Activated CD8-positive, alpha-beta T cell treated with anti-CD3 and anti-CD28 coated beads, Interleukin-2, amount 10 ng/mL, durations not matched to agents 7 days and 5 days (primary cell): ENCODE results near the gene MAP4. TPM values are rescaled to one million over a fixed set of nuclear protein-coding genes. Genes with fewer than 3 reads are reported as not detected.
"Not testable (repeated sequence)": the region's sequence is repeated elsewhere in the genome, so short reads cannot be mapped to it uniquely, and the experiment has no call there.

Experiments used
- ATAC-seq: fragments of 150-1000 bp; cut with Tn5 transposase; one replicate; pipeline ENCODE4 v1.10.0; 2021; ENCODE audit warnings: moderate library complexity
- CTCF ChIA-PET: fragments of 350-600 bp; sonication (Branson Sonifier 250); formaldehyde crosslinking; loops from one replicate; lab custom pipeline; 2021; ENCODE audit warnings: antibody characterized with exemption; lab: Charles Lee
- POLR2A ChIA-PET: fragments of 350-600 bp; sonication (Branson Sonifier 250); formaldehyde crosslinking; loops from one replicate; lab custom pipeline; 2021; ENCODE audit warnings: antibody characterized with exemption; lab: Charles Lee
- DNase-seq: peaks from one replicate; pipeline ENCODE4 v3.0.0-alpha.2; 2020
- H3K27ac Mint-ChIP-seq: one replicate; pipeline ENCODE4 v1.8.0; 2021; ENCODE audit warnings: mild to moderate bottlenecking, mixed read lengths
- H3K27me3 Mint-ChIP-seq: one replicate; pipeline ENCODE4 v1.8.0; 2021; ENCODE audit warnings: low read depth, mixed read lengths
- H3K36me3 Mint-ChIP-seq: one replicate; pipeline ENCODE4 v1.8.0; 2021; ENCODE audit warnings: low read depth, mixed read lengths
- H3K4me1 Mint-ChIP-seq: one replicate; pipeline ENCODE4 v1.8.0; 2021; ENCODE audit warnings: low read depth, mixed read lengths
- H3K4me3 Mint-ChIP-seq: one replicate; pipeline ENCODE4 v1.8.0; 2021; ENCODE audit warnings: mild to moderate bottlenecking, mixed read lengths
- H3K9me3 Mint-ChIP-seq: one replicate; pipeline ENCODE4 v1.8.0; 2022; ENCODE audit warnings: mixed read lengths; ENCODE audit not compliant: insufficient read depth
- total RNA-seq, 2 experiments: library from RNA; stranded (reverse); gene quantifications; one replicate each; pipeline ENCODE4 v1.2.3, GENCODE V29; 2021

Gene MAP4
- total RNA-seq, 2 experiments from 2014 or later = 119 to 120 TPM

DNA sequence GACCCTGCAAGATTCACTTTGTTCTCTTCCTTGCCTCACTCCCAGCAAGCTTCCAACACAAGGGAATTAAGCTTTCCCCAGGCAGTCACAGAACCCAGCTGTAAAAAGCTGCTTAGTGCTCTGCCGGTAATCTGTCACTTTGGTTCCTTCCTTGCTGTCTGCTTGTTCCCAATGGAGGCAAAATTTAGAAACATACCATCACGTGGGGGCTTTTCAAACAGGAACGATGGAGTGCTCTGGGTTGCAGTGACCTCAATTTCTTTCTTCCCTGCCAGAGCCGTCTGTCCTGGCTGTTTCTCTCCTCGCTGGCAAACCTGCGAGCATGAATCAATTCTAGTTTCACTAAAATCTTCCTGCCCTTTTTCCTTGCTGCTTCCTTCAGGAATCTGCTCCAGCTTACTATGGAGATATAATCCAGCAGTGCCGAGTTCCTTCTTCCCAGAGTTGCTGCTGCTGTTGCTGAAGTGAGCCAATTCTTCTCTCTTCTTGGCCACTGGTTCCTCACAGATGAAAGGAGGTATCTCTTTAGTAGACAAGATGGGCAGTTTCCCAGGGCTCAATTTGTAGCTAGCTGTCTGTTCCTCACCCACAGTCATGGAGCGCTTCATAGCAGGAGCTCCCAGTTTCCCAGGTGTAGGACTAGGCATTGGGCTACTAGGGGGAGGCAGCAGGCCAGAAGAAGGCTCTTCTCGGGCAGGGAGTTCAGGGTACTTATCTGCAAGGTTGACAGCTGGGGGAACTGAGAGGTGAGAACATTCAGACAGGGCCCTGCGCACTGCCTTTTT is 125.2 kb downstream of the MAP4 start:
- Mint-ChIP-seq H3K36me3 (peaks cover 34% of the 10 kb centered on the region), H3K4me1 (peaks cover 1% of the 10 kb centered on the region), H3K27ac (no peak overlapping the region), H3K4me3 (no peak overlapping the region), H3K9me3 (no peaks in the 10 kb centered on the region), H3K27me3 (no peaks in the 10 kb centered on the region)
- no peak for ATAC-seq
- ChIA-PET CTCF (interaction anchor here (1.3 to 1.5 kb wide), 2 partner anchors 54 to 99 kb away, joined by 4 to 7 read pairs; no protein-coding TSS in a partner anchor), POLR2A (no interaction called here)
- DNase-seq = no peak

DNA sequence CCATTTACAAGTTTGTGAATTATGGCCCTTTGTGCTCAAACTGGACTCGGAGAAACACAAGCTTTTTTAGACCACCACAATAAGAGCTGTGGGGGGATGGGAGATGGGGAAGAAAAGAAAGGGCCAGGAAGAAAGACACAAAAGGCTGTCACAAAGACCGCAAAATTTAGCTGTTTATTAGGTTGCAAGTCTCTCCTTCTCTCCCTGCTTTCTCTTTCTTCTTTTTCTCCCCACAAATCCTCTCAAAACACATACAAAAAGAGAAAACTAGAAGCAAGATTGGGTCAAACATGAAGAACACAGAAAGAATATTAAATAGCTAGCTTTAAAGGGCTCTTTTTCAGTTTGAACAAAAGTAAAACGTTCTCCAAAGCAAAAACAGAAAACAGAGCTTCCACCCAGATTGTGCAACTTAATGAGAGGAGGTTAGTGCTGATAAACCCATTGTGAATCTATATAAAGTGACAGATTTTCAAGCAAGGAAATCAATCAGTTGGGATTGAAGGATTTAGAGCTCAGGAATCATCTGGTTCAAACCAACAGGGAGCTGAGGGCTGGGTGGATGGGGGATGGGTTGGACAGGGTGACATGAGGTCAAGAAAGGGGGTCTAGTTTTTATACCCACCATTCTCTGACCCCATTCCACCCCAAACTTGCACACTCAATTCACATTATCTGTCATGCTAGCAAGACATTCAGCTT is 125.9 kb downstream of the MAP4 start:
- H3K27me3 Mint-ChIP-seq = no peaks in the 10 kb centered on the region
- no peaks in the 10 kb centered on the region for H3K9me3 Mint-ChIP-seq
- POLR2A ChIA-PET = interaction anchor here (0.6 kb wide), 1 partner anchor 268 kb away, joined by 3 read pairs; no protein-coding TSS in a partner anchor
- H3K4me1 Mint-ChIP-seq = peaks cover 8% of the 10 kb centered on the region
- ATAC-seq = no peak
- DNase-seq = no peak
- CTCF ChIA-PET = interaction anchor here (1.3 to 1.5 kb wide), 2 partner anchors 53 to 100 kb away, joined by 4 to 7 read pairs; no protein-coding TSS in a partner anchor
- no peak overlapping the region for H3K4me3 Mint-ChIP-seq
- H3K27ac Mint-ChIP-seq = no peak overlapping the region
- H3K36me3 Mint-ChIP-seq = peaks cover 31% of the 10 kb centered on the region

DNA sequence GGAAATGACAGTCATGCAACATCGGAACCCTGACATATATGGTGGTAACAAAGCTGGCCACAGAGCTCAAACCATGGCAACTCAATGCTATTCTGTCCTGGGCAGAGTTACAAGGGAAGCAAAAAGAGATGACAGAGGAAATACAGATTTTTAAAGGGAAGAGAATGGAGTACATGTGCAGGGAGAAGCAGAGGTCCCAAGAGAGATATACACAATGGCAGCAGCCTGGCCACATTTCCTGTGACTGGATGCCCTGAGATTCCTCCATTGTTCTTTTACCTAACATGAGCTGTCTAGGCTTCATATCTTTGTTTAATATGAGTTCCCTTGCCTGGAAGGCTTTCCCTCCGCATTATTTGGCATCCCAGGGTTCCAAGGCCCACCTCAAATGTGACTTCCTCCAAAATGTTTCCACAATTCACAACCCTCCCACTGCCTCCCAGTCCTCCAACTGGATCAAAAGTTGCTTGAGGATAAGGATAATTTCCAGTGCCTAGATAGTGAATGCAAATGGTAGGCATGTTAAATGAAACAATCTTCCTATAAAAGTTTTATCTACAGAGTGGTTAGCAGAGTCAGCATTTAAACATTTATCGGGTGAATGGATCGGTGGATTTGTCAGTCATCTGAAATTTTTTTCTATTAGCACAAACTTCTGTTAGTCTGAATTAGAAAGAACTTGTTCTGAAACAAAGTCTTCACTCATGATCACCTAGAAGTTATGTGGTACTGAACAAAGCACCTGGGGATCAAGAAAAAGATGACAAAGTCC is 127.0 kb downstream of the MAP4 start:
- Mint-ChIP-seq H3K27ac (peak overlapping the region; percentile 9), H3K27me3 (no peaks in the 10 kb centered on the region), H3K36me3 (peaks cover 38% of the 10 kb centered on the region), H3K4me3 (no peak overlapping the region), H3K4me1 (peaks cover 18% of the 10 kb centered on the region), H3K9me3 (no peaks in the 10 kb centered on the region)
- DNase-seq (no peak), ATAC-seq (no peak)
- ChIA-PET POLR2A (no interaction called here), CTCF (interaction anchor here (1.3 kb wide), 1 partner anchor 101 kb away, joined by 3 read pairs; no protein-coding TSS in a partner anchor)

GRCh38 chr3:47887991-47888390 is 128.2 kb downstream of the MAP4 start:
- H3K4me3 Mint-ChIP-seq, H3K9me3 Mint-ChIP-seq, H3K27me3 Mint-ChIP-seq, DNase-seq, H3K27ac Mint-ChIP-seq, ATAC-seq, POLR2A ChIA-PET: not testable (repeated sequence)
- Mint-ChIP-seq H3K36me3 (peaks cover 41% of the 10 kb centered on the region), H3K4me1 (peaks cover 21% of the 10 kb centered on the region)
- CTCF ChIA-PET = interaction anchor here (1.3 kb wide), 1 partner anchor 102 kb away, joined by 3 read pairs; no protein-coding TSS in a partner anchor

DNA sequence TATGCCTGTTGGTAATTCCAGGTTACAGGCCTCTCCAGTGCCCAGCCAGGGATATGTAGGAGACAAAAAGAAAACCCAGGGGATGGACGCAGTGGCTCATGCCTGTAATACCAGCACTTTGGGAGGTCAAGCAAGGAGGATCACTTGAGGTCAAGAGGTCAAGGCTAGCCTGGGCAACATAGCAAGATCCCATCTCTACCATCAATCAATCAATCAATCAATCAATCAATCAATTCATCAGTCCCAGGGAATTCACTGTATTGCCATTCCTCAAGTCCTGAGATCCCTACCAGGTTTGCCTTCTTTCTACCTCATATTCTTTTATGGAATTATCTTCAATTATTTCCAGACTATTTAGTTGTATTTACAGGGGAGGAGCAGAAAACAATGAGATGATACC is 131.0 kb downstream of the MAP4 start:
- no peak for DNase-seq
- no peak for ATAC-seq
- Mint-ChIP-seq H3K4me1 (peaks cover 21% of the 10 kb centered on the region), H3K27me3 (no peaks in the 10 kb centered on the region), H3K4me3 (no peak overlapping the region), H3K9me3 (no peaks in the 10 kb centered on the region), H3K36me3 (peaks cover 26% of the 10 kb centered on the region), H3K27ac (peak overlapping the region; percentile 72)
- CTCF ChIA-PET = no interaction called here
- POLR2A ChIA-PET = no interaction called here

DNA sequence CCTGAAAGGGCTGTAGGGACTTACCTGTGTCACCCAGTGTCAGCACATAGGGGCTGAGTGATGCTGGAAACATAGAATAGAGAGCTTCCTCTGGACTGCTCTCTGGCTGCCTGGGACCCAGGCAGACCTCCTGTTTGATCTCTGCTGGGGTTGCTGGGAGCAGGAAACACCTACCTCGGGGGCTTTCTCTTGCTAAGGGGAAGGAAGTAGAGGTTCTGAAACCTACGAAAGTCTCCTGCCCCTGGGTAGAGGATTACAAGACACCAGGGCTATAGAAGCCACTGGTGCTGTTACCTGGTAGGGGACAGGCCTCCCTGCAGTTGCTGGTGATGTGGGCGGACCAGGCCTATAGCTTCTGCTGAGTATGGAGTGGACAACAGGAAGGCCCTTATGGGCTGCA is 131.6 kb downstream of the MAP4 start:
- peak; percentile 80 for ATAC-seq
- H3K4me3 Mint-ChIP-seq = no peak overlapping the region
- POLR2A ChIA-PET = interaction anchor here (0.6 kb wide), 1 partner anchor 143 kb away, joined by 3 read pairs; no protein-coding TSS in a partner anchor

DNA sequence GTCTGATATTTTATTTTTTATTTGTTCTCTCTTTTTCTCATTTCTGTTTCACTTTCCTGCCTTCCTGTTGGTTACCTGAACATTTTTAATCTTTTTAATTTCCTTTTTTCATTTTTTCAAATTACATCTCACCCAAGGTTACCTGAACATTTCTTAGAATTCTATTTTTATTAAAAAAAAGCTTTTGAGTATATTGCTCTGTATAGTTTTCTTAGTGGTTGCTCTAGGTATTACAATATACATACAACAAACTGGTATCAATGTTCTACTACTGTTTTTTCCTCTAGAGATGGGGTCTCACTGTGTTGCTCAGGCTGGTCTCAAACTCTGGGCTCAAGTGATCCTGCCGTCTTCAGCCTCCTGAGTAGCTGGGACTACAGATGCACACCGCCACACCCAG is 133.9 kb downstream of the MAP4 start:
- Mint-ChIP-seq H3K4me1 (peaks cover 29% of the 10 kb centered on the region), H3K27me3 (no peaks in the 10 kb centered on the region), H3K4me3 (no peak overlapping the region), H3K9me3 (no peaks in the 10 kb centered on the region), H3K27ac (no peak overlapping the region), H3K36me3 (peaks cover 14% of the 10 kb centered on the region)
- no peak for ATAC-seq
- ChIA-PET CTCF (interaction anchor here (1.0 to 1.2 kb wide), 3 partner anchors 13 to 45 kb away, joined by 3 read pairs; no protein-coding TSS in a partner anchor), POLR2A (interaction anchor here (0.6 kb wide), 1 partner anchor 57 kb away, joined by 3 read pairs; no protein-coding TSS in a partner anchor)
- DNase-seq = no peak

More for the DNA sequence above, 131.6 kb downstream of the MAP4 start:
- Mint-ChIP-seq H3K36me3 (peaks cover 24% of the 10 kb centered on the region), H3K27me3 (no peaks in the 10 kb centered on the region), H3K4me1 (peaks cover 21% of the 10 kb centered on the region), H3K9me3 (no peaks in the 10 kb centered on the region), H3K27ac (peak overlapping the region; percentile 72)
- DNase-seq = peak; percentile 38
- CTCF ChIA-PET = no interaction called here

DNA sequence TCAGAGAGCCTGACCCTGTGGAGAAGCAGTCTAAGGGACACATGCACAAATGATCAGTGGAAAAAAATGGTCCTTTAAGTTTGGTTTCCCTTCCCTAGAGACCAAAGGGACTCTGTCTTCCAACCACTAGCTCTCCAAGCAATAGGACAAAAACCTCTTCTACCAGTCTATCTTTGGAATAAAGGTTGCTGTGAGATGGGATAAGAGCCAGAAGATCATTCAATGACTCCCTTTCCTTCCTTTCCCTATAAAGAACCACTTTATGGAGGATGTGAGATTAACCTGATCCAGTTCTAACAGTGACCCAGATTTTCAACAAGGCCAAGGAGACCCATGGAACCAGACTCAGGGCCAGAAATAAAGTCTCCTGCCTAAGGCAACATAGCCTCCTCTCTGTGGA is 138.5 kb downstream of the MAP4 start:
- H3K27ac Mint-ChIP-seq = peak overlapping the region; percentile 4
- ChIA-PET POLR2A (no interaction called here), CTCF (no interaction called here)
- H3K36me3 Mint-ChIP-seq = peaks cover 9% of the 10 kb centered on the region
- H3K4me1 Mint-ChIP-seq = peaks cover 15% of the 10 kb centered on the region
- H3K27me3 Mint-ChIP-seq = no peaks in the 10 kb centered on the region
- no peak for DNase-seq
- H3K9me3 Mint-ChIP-seq = no peaks in the 10 kb centered on the region
- no peak for ATAC-seq
- no peak overlapping the region for H3K4me3 Mint-ChIP-seq

DNA sequence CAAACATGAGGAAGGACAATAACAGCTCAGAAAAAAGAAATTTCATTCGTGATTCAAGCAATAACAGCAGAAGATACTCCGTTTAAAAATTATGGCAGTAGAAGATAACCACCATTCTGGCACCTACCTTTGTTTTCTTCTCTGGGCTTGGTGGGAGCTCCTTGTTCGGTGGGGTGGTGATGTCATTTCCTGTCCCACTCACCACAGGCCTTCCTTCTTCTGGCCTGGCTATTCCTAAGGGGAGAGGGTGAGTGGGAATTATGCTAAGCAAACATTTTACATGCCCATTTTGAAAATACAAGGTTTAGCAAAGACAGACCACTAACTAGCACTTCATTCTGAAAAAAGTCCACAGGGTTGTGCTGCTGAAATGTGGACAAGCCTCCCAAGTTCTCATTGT is 138.9 kb downstream of the MAP4 start:
- Mint-ChIP-seq H3K36me3 (peaks cover 9% of the 10 kb centered on the region), H3K9me3 (no peaks in the 10 kb centered on the region), H3K4me3 (no peak overlapping the region), H3K27ac (no peak overlapping the region), H3K4me1 (peaks cover 15% of the 10 kb centered on the region), H3K27me3 (no peaks in the 10 kb centered on the region)
- POLR2A ChIA-PET = interaction anchor here (1.1 kb wide), 1 partner anchor 107 kb away, joined by 3 read pairs; no protein-coding TSS in a partner anchor
- ATAC-seq (no peak), DNase-seq (no peak)
- CTCF ChIA-PET = no interaction called here

DNA sequence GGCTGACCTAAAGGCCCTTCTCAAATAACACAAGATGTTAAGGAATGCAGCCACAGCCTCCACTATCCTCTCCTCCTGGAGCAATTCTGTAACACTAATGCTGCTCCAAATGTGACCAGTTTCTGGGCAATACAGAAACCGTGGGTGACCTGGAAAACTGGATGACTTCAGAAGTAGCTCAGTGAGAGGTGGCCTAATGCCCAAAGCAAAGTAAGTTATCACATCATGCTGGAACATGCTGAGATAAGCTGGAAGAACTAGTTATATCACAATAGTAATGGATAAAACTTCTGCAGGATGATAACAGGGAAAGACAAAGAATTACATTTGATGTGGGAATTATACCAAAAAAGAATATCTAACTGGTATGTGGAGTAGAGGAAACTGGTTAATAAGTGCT is 141.3 kb downstream of the MAP4 start:
- ChIA-PET POLR2A (no interaction called here), CTCF (interaction anchor here (1.7 kb wide), 1 partner anchor 115 kb away, joined by 4 read pairs; no protein-coding TSS in a partner anchor)
- H3K4me1 Mint-ChIP-seq = peaks cover 15% of the 10 kb centered on the region
- no peaks in the 10 kb centered on the region for H3K9me3 Mint-ChIP-seq
- no peak overlapping the region for H3K4me3 Mint-ChIP-seq
- ATAC-seq = no peak
- no peak overlapping the region for H3K27ac Mint-ChIP-seq
- H3K27me3 Mint-ChIP-seq = no peaks in the 10 kb centered on the region
- no peak for DNase-seq
- H3K36me3 Mint-ChIP-seq = peaks cover 28% of the 10 kb centered on the region

DNA sequence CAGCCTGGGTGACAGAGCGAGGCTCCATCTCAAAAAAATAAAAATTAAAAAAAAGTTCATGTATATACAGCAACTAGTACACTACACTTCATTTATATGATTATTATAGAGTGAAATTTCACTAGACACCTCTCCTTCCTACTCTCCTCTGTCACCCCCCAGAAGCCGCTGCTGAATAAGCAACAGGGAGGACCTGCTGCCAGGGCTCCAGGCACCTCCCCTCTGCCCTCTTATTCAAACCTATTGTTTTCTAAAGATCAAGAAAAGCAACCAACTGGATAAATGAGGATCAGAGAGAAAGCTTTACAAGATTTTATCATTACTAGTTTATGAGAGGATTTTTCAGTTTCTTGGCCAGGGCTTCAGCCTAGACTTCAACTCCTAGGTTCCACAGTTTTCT is 141.8 kb downstream of the MAP4 start:
- Mint-ChIP-seq H3K4me1 (peaks cover 15% of the 10 kb centered on the region), H3K27me3 (no peaks in the 10 kb centered on the region), H3K9me3 (no peaks in the 10 kb centered on the region), H3K36me3 (peaks cover 33% of the 10 kb centered on the region), H3K27ac (no peak overlapping the region), H3K4me3 (no peak overlapping the region)
- CTCF ChIA-PET = no interaction called here
- ATAC-seq (no peak), DNase-seq (no peak)
- POLR2A ChIA-PET = no interaction called here
